AG09319 (cell line): ENCODE measurements around the gene LRFN5.

Experiments
- DNase-seq: peaks from one replicate; pipeline ENCODE4 v3.0.0-alpha.2; 2010; ENCODE audit warnings: low read depth; ENCODE audit errors: extremely low read depth
- TF ChIP-seq, protein P1 (sequence below): IDR thresholded peaks from 2 replicates; pipeline ENCODE4 v1.5.1; 2011; ENCODE audit warnings: low read depth, mild to moderate bottlenecking, inconsistent platforms, low read length, moderate library complexity

Gene LRFN5

DNA sequence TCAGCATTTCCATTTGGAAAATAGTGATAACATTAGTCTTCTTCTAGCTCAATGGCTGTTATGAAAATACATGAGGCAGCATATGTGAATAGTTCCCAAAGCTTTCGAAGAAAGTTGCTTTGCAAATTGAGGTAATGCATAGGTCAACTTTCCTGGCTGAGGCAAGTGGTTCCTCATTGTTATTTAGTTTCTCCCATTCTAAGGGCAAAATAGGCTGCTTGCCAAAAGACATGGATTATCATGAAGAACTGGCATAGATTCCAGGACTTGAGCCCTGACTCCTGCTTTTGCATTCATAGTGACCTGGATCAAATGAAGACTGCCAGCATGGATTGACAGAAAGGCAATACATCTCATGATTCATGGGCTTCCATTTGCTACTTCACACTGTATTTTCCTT, 35.7 kb downstream of the LRFN5 start:
- no peak for DNase-seq
- TF ChIP-seq, protein P1, sequence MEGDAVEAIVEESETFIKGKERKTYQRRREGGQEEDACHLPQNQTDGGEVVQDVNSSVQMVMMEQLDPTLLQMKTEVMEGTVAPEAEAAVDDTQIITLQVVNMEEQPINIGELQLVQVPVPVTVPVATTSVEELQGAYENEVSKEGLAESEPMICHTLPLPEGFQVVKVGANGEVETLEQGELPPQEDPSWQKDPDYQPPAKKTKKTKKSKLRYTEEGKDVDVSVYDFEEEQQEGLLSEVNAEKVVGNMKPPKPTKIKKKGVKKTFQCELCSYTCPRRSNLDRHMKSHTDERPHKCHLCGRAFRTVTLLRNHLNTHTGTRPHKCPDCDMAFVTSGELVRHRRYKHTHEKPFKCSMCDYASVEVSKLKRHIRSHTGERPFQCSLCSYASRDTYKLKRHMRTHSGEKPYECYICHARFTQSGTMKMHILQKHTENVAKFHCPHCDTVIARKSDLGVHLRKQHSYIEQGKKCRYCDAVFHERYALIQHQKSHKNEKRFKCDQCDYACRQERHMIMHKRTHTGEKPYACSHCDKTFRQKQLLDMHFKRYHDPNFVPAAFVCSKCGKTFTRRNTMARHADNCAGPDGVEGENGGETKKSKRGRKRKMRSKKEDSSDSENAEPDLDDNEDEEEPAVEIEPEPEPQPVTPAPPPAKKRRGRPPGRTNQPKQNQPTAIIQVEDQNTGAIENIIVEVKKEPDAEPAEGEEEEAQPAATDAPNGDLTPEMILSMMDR, result no peak

DNA sequence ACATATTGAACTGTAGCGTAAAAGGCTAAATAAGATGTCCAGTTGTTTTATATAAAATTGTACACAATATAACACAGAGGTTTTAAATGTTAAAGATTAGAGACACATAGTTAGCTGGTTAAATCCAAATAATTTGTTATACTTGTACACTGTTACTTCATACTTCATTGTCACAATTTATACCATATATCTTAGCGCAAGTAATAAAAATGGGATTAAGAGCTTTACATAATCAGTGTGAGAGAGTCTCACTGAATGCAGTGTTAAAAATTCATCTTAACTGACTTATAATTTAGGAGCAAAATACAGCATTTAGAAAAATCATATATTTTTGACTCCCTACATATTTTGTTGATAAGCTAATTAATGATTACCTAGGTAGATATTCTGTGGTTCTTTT, 36.1 kb downstream of the LRFN5 start:
- DNase-seq, result no peak
- TF ChIP-seq, protein P1, result no peak

GRCh38 chr14:41644606-41645005, 37.9 kb downstream of the LRFN5 start:
- DNase-seq, result no peak
- TF ChIP-seq, protein P1, result no peak

GRCh38 chr14:41650802-41651201, 44.1 kb downstream of the LRFN5 start:
- TF ChIP-seq, protein P1, result no peak
- no peak for DNase-seq

DNA sequence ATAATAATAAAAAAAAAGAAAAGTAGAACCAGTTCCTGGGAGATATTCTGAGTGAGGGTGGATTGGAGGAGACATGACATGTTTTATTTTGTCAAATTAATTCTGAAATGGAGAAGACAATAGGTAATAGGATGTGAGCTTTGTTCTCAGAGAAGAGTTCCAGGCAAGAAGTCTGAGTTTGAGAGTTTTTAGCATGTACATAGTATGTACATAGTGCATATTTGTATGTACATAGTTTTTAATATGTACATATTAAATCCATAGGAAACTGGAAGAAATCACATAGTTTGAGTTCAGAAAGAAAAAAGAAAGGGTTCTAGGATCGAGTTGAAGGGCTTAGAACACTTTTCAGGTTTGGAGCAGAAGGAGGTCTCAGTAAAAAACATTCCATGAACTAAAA, 47.5 kb downstream of the LRFN5 start:
- TF ChIP-seq, protein P1, result no peak
- no peak for DNase-seq

- TF ChIP-seq, protein P1, result no peak
- DNase-seq, result no peak
Observed at GRCh38 chr14:41662780-41663472, 56.2 kb downstream of the LRFN5 start.

GRCh38 chr14:41663473-41663850, 56.8 kb downstream of the LRFN5 start:
- TF ChIP-seq, protein P1, result no peak
- no peak for DNase-seq
